Peyer's patch (tissue), 4 donors: ENCODE data around the gene MTG1.

ENCODE experiments used
- CTCF ChIP-seq, 6 experiments: fragments of 450-650 bp in 4 of 6; fragments of 200-600 bp in 2 of 6; sonication (generic) in 1 of 6; IDR thresholded peaks; one replicate each; pipeline ENCODE4 v1.5.1; 2017 to 2019; ENCODE audit warnings: antibody characterized with exemption in 6 of 6, mild to moderate bottlenecking in 3 of 6, moderate library complexity in 1 of 6
- POLR2A ChIP-seq, 2 donors: fragments of 450-650 bp; IDR thresholded peaks; one replicate each; pipeline ENCODE4 v1.5.1; 2017; ENCODE audit warnings: antibody characterized with exemption in 2 of 2, mild to moderate bottlenecking in 2 of 2, moderate library complexity in 2 of 2

- TF ChIP-seq POLR2A (IDR thresholded peaks at IDR 0.05): no peak
- TF ChIP-seq CTCF (IDR thresholded peaks at IDR 0.05): no peak
Observed at GRCh38 chr10:133458021-133458709, 64.2 kb downstream of the MTG1 start.
